ENCODE results near the gene NID1. TPM values are rescaled to one million over a fixed set of nuclear protein-coding genes. Genes with fewer than 3 reads are reported as not detected.

The NID1 gene
- total and polyA plus RNA-seq, 2 of the 4 experiments (the other 2 are of a cell fraction), result 21.9 to 83.3 TPM

DNA sequence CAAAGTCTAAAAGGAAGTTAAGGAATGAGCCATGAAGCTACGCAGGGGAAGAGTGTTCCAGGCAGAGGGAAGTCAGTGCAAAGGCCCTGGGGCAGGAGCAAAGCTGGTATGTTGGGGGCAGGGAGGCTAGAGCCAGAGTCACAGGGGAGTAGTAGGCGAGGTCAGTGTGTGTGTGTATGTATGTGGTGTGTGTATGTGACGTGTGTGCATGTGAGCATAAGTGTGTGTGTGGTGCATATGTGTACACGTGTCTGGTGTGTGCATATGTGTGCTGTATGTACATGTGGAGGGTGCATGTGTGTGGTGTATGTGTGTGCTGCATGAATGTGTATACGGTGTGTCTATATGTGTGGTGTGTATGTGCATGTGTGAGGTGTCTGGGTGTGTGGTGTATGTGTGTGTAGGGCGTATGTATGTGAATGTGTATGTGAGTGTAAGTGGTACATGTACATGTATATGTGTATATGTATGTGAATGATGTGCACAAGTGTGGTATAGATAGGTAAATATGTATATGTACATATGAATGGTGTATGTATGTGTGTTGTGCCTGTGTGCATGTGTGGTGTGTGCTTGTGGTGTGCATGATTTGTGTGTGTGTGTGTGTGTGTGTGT, 20.8 kb upstream of the NID1 start:
- H2BK5ac ChIP-seq (ENCODE audit: low read depth, low read length, poor library complexity, severe bottlenecking), result peak overlapping the region; percentile 48
- TF ChIP-seq RAD21 (IDR thresholded peaks at IDR 0.05; ENCODE audit: low read length) (no peak), POLR2A (IDR thresholded peaks at IDR 0.05; ENCODE audit: low read depth, low read length) (no peak), CEBPB (IDR thresholded peaks at IDR 0.05; ENCODE audit: low read depth, low read length) (no peak), NFE2L2 (IDR thresholded peaks at IDR 0.05; ENCODE audit: low read depth, low read length) (no peak), FOS (IDR thresholded peaks at IDR 0.05; ENCODE audit: low read depth, low read length) (no peak), RFX5 (IDR thresholded peaks at IDR 0.05; ENCODE audit: low read depth, low read length) (no peak), MAZ (IDR thresholded peaks at IDR 0.05; ENCODE audit: borderline replicate concordance, low read depth, low read length) (no peak), MXI1 (IDR thresholded peaks at IDR 0.05; ENCODE audit: borderline replicate concordance, low read depth, low read length) (no peak), CHD1 (IDR thresholded peaks at IDR 0.05; ENCODE audit: low read depth, low read length) (no peak), MAFK (IDR thresholded peaks at IDR 0.05; ENCODE audit: low read depth, low read length) (no peak), SMC3 (IDR thresholded peaks at IDR 0.05; ENCODE audit: low read depth, low read length) (no peak), BHLHE40 (IDR thresholded peaks at IDR 0.05; ENCODE audit: low read depth, low read length) (no peak), RCOR1 (IDR thresholded peaks at IDR 0.05; ENCODE audit: insufficient replicate concordance, low read length) (no peak)
- TF ChIP-seq, protein P1, sequence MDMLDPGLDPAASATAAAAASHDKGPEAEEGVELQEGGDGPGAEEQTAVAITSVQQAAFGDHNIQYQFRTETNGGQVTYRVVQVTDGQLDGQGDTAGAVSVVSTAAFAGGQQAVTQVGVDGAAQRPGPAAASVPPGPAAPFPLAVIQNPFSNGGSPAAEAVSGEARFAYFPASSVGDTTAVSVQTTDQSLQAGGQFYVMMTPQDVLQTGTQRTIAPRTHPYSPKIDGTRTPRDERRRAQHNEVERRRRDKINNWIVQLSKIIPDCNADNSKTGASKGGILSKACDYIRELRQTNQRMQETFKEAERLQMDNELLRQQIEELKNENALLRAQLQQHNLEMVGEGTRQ (IDR thresholded peaks at IDR 0.05; ENCODE audit: low read depth, low read length), result no peak
- TF ChIP-seq, protein P2, sequence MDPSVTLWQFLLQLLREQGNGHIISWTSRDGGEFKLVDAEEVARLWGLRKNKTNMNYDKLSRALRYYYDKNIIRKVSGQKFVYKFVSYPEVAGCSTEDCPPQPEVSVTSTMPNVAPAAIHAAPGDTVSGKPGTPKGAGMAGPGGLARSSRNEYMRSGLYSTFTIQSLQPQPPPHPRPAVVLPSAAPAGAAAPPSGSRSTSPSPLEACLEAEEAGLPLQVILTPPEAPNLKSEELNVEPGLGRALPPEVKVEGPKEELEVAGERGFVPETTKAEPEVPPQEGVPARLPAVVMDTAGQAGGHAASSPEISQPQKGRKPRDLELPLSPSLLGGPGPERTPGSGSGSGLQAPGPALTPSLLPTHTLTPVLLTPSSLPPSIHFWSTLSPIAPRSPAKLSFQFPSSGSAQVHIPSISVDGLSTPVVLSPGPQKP (IDR thresholded peaks at IDR 0.05; ENCODE audit: borderline replicate concordance, low read depth, low read length), result no peak
- TF ChIP-seq, protein P3, sequence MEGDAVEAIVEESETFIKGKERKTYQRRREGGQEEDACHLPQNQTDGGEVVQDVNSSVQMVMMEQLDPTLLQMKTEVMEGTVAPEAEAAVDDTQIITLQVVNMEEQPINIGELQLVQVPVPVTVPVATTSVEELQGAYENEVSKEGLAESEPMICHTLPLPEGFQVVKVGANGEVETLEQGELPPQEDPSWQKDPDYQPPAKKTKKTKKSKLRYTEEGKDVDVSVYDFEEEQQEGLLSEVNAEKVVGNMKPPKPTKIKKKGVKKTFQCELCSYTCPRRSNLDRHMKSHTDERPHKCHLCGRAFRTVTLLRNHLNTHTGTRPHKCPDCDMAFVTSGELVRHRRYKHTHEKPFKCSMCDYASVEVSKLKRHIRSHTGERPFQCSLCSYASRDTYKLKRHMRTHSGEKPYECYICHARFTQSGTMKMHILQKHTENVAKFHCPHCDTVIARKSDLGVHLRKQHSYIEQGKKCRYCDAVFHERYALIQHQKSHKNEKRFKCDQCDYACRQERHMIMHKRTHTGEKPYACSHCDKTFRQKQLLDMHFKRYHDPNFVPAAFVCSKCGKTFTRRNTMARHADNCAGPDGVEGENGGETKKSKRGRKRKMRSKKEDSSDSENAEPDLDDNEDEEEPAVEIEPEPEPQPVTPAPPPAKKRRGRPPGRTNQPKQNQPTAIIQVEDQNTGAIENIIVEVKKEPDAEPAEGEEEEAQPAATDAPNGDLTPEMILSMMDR (conservative IDR thresholded peaks at IDR 0.05; ENCODE audit: low read depth, low read length), result no peak
- H3K9me3 ChIP-seq (ENCODE audit: control insufficient read depth, insufficient read depth, low read length), result peaks cover 4% of the 10 kb centered on the region
- ChIA-PET POLR2A (ENCODE audit: unreplicated experiment) (no interaction called here), CTCF (no interaction called here)
- dilution Hi-C loops (cut with HindIII; ENCODE audit: low sequenced_read_pairs, unreplicated experiment) (no loop called here), intact Hi-C loops (cut with micrococcal nuclease) (no loop called here), in situ Hi-C loops (cut with MboI; ENCODE audit: low sequenced_read_pairs) (no loop called here)
- no peak overlapping the region for H4K8ac ChIP-seq (ENCODE audit: low read depth in 2 of 2, low read length in 2 of 2)
- no peaks in the 10 kb centered on the region for H3K79me1 ChIP-seq (ENCODE audit: low read depth in 1 of 2, low read length in 2 of 2)
- peak overlapping the region; percentile 77; the same call in 1 of the 2 replicates for H2AK5ac ChIP-seq (ENCODE audit: low read depth, low read length)
- H2AK9ac ChIP-seq (replicated peaks; ENCODE audit: low read depth, low read length, poor library complexity), result no peak overlapping the region
- H2AFZ ChIP-seq (replicated peaks; ENCODE audit: low read length, poor library complexity), result no peak overlapping the region
- no peak overlapping the region for H2BK15ac ChIP-seq (ENCODE audit: low read depth, low read length)
- 91% methylated on average over 6 of the region's 6 CpGs; no CpG with 5 or more reads in 1 of the 2 experiments for WGBS, 2 experiments (ENCODE audit: extremely low coverage in 2 of 2, insufficient read length in 1 of 2)
- no peak overlapping the region for H2BK120ac ChIP-seq (ENCODE audit: low read depth, low read length)
- no peak overlapping the region for H3K14ac ChIP-seq (replicated peaks; ENCODE audit: low read depth, low read length)
- peaks cover 7% of the 10 kb centered on the region; the same call in 1 of the 2 replicates for H3K4me1 ChIP-seq (ENCODE audit: control insufficient read depth, insufficient read depth, low read length)
- no peak overlapping the region for H2BK20ac ChIP-seq (ENCODE audit: low read depth, low read length)
- H3K18ac ChIP-seq (ENCODE audit: low read depth, low read length), result no peak overlapping the region
- no peak overlapping the region; the same call in 1 of the 2 replicates for H4K91ac ChIP-seq (ENCODE audit: insufficient read depth, low read depth, low read length)
- no TSS peak for BruUV-seq (replicated peaks)
- peaks cover 5% of the 10 kb centered on the region for H3K9me1 ChIP-seq (ENCODE audit: insufficient read depth, low read length)
- H3K4me2 ChIP-seq (ENCODE audit: low read depth, low read length), result no peak overlapping the region
- no peak overlapping the region for H4K5ac ChIP-seq (ENCODE audit: low read depth, low read length)
- H3K4me3 ChIP-seq (ENCODE audit: insufficient read depth, low read depth, low read length), result no peak overlapping the region
- no peaks in the 10 kb centered on the region for H3K27me3 ChIP-seq (ENCODE audit: control insufficient read depth, insufficient read depth, low read length)
- no peak overlapping the region for H3K4ac ChIP-seq (ENCODE audit: low read depth, low read length)
- H3K36me3 ChIP-seq (ENCODE audit: control insufficient read depth, insufficient read depth, low read length), result no peaks in the 10 kb centered on the region
- H3K27ac ChIP-seq (ENCODE audit: insufficient read depth, low read length), result no peak overlapping the region
- ATAC-seq (ENCODE audit: low read depth) (no peak), DNase-seq (no peak)
- H3K23ac ChIP-seq (ENCODE audit: low read depth, low read length), result no peak overlapping the region
- H3K56ac ChIP-seq (ENCODE audit: extremely low read depth, insufficient read depth, low read length), result no peak overlapping the region
- no peaks in the 10 kb centered on the region for H4K20me1 ChIP-seq (ENCODE audit: insufficient read depth, low read length)
- H3K9ac ChIP-seq (ENCODE audit: low read depth, low read length), result no peak overlapping the region
